CD4-positive, alpha-beta T cell (primary cell): Measurements from ENCODE around the gene ANGPTL2. TPM values are rescaled to one million over a fixed set of nuclear protein-coding genes. Genes with fewer than 3 reads are reported as not detected.

Source experiments
- ATAC-seq: fragments of 200-7000 bp; cut with Tn5 transposase; one replicate; pipeline ENCODE4 v1.10.0; 2022; ENCODE audit warnings: mild to moderate bottlenecking; ENCODE audit not compliant: poor library complexity
- CTCF ChIA-PET: fragments of 350-600 bp; sonication (Branson Sonifier 250); formaldehyde crosslinking; loops from one replicate; lab custom pipeline; 2021; ENCODE audit warnings: antibody characterized with exemption, inconsistent platforms; lab: Charles Lee
- POLR2A ChIA-PET: fragments of 350-600 bp; sonication (Branson Sonifier 250); formaldehyde crosslinking; loops from one replicate; lab custom pipeline; 2021; ENCODE audit warnings: antibody characterized with exemption, inconsistent platforms; lab: Charles Lee
- DNase-seq, 14 experiments: peaks; one replicate each; pipeline ENCODE4 v3.0.0-alpha.2; 2013 to 2020; ENCODE audit warnings: mixed read lengths in 2 of 14
- H3K27ac ChIP-seq, 2 donors: one replicate each; pipeline versions ENCODE4 v1.5.1 to v1.7.0; 2013; ENCODE audit warnings: low read length in 2 of 2, low read depth in 1 of 2, mild to moderate bottlenecking in 1 of 2
- H3K27me3 ChIP-seq, 2 experiments: 1 replicate in 1 of 2; 2 replicates in 1 of 2; pipeline versions ENCODE4 v1.6.1 to v1.7.0; 2013; ENCODE audit warnings: low read length in 2 of 2, control low read depth in 1 of 2, mild to moderate bottlenecking in 1 of 2, moderate library complexity in 1 of 2; ENCODE audit not compliant: insufficient read depth in 2 of 2, control insufficient read depth in 1 of 2
- H3K36me3 ChIP-seq: one replicate; pipeline ENCODE4 v1.6.1; 2013; ENCODE audit warnings: low read length, control low read depth; ENCODE audit not compliant: insufficient read depth
- H3K4me1 ChIP-seq: one replicate; pipeline ENCODE4 v1.6.1; 2013; ENCODE audit warnings: low read length, control low read depth; ENCODE audit not compliant: insufficient read depth
- H3K4me3 ChIP-seq: one replicate; pipeline ENCODE4 v1.5.1; 2013; ENCODE audit warnings: mild to moderate bottlenecking, low read length, moderate library complexity
- H3K9me3 ChIP-seq, 2 experiments: 1 replicate in 1 of 2; 2 replicates in 1 of 2; pipeline versions ENCODE4 v1.6.1 to v1.7.0; 2013; ENCODE audit warnings: low read length in 2 of 2, mild to moderate bottlenecking in 2 of 2, control low read depth in 1 of 2, moderate library complexity in 1 of 2; ENCODE audit not compliant: control insufficient read depth in 1 of 2, insufficient read depth in 1 of 2
- H3K27ac Mint-ChIP-seq: one replicate; pipeline ENCODE4 v1.8.0; 2020; ENCODE audit warnings: mixed read lengths
- H3K27me3 Mint-ChIP-seq: one replicate; pipeline ENCODE4 v1.8.0; 2021; ENCODE audit warnings: mixed read lengths
- H3K36me3 Mint-ChIP-seq: one replicate; pipeline ENCODE4 v1.8.0; 2021; ENCODE audit warnings: low read depth, mixed read lengths
- H3K4me1 Mint-ChIP-seq: one replicate; pipeline ENCODE4 v1.8.0; 2021; ENCODE audit warnings: low read depth, mixed read lengths
- H3K4me3 Mint-ChIP-seq: one replicate; pipeline ENCODE4 v1.8.0; 2020; ENCODE audit warnings: mild to moderate bottlenecking, mixed read lengths
- H3K9me3 Mint-ChIP-seq: one replicate; pipeline ENCODE4 v1.8.0; 2020; ENCODE audit warnings: mixed read lengths
- intact Hi-C, 2 experiments: fragments of 100-400 bp; cut with DNase I in 1 of 2; cut with micrococcal nuclease in 1 of 2; formaldehyde crosslinking; loops; one replicate each; pipeline versions ENCODE4 v1.15.1 to v1.9.0; 2023 to 2025; cut with DNase I, micrococcal nuclease
- total RNA-seq, 174 experiments: library from RNA in 2 of 174; stranded (reverse) in 2 of 174; gene quantifications; one replicate each; pipeline ENCODE4 v1.2.3 and lab custom pipeline; 2021 to 2026
- TF ChIP-seq, protein P1 (sequence below): fragments of 200-600 bp; IDR thresholded peaks from one replicate; pipeline ENCODE4 v1.8.0; 2022; ENCODE audit warnings: antibody characterized with exemption, mild to moderate bottlenecking

Gene ANGPTL2
- total RNA-seq, 2 experiments from 2014 or later = not detected

DNA sequence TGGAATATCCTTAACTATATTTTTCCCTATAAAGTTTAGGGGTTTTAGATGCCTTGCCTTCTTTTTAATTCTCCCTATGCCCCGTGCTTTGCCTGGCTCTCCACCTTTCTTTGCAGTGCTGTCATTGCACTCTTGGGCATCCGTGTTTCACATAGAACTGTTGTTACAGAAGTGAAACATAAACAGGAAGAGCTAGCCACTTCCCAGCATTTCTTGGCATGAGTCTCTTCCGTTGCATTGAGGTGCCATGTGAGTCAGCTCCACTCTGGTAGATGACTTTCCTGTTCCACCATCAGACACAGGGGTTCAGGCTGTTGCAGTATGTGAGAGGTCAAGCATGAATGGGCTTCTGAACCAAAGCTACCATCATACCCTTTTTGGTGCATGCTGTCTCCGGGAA, 73.4 kb downstream of the ANGPTL2 start:
- Histone ChIP-seq H3K9me3 (no peaks in the 10 kb centered on the region), H3K27ac (no peak overlapping the region), H3K36me3 (no peaks in the 10 kb centered on the region), H3K27me3 (no peaks in the 10 kb centered on the region), H3K4me3 (peak overlapping the region; percentile 0), H3K4me1 (peaks cover 21% of the 10 kb centered on the region)
- Mint-ChIP-seq H3K27ac (no peak overlapping the region), H3K4me3 (peak overlapping the region; percentile 15), H3K27me3 (no peaks in the 10 kb centered on the region), H3K36me3 (no peaks in the 10 kb centered on the region), H3K9me3 (no peaks in the 10 kb centered on the region), H3K4me1 (peaks cover 24% of the 10 kb centered on the region)
- TF ChIP-seq, protein P1, sequence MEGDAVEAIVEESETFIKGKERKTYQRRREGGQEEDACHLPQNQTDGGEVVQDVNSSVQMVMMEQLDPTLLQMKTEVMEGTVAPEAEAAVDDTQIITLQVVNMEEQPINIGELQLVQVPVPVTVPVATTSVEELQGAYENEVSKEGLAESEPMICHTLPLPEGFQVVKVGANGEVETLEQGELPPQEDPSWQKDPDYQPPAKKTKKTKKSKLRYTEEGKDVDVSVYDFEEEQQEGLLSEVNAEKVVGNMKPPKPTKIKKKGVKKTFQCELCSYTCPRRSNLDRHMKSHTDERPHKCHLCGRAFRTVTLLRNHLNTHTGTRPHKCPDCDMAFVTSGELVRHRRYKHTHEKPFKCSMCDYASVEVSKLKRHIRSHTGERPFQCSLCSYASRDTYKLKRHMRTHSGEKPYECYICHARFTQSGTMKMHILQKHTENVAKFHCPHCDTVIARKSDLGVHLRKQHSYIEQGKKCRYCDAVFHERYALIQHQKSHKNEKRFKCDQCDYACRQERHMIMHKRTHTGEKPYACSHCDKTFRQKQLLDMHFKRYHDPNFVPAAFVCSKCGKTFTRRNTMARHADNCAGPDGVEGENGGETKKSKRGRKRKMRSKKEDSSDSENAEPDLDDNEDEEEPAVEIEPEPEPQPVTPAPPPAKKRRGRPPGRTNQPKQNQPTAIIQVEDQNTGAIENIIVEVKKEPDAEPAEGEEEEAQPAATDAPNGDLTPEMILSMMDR = peak; percentile 4
- ChIA-PET POLR2A (interaction anchor here (0.6 to 1.2 kb wide), 3 partner anchors 12 to 1435 kb away, joined by 3 to 5 read pairs (median 3); no protein-coding TSS in a partner anchor), CTCF (interaction anchor here (1.3 kb wide), 1 partner anchor 108 kb away, joined by 5 read pairs; no protein-coding TSS in a partner anchor)
- intact Hi-C loops = loop anchor here in 1 of 2 experiments (5.0 kb wide), 1 partner anchor 62 kb away; no protein-coding TSS in a partner anchor
- ATAC-seq (peak; percentile 73), DNase-seq (peak in 7 of 14 experiments; percentile 7 to 74 (median 44))

DNA sequence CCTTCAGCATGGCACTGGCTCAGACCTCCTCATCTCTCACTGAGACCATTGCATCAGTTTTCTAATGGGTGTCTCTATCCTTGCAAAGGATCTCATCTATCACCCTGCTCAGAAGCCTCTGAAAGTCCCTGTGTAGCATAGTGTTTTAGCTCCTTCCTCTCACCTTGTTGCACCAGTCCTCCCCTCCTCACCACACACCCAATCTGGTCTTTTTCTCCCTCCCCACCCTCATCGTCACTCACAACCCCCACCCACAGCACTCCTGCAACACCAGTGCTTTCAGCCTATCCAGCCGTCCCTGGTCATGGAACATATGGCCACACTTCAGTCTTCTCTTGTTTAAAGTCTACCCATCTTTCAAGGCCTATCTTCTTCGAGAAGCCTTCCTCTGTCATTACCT, 74.5 kb downstream of the ANGPTL2 start:
- H3K27me3 Mint-ChIP-seq = no peaks in the 10 kb centered on the region
- Histone ChIP-seq H3K27me3 (no peaks in the 10 kb centered on the region), H3K4me3 (no peak overlapping the region), H3K27ac (no peak overlapping the region), H3K9me3 (no peaks in the 10 kb centered on the region), H3K4me1 (peaks cover 21% of the 10 kb centered on the region), H3K36me3 (no peaks in the 10 kb centered on the region)
- no peak for ATAC-seq
- CTCF ChIA-PET = interaction anchor here (1.3 kb wide), 1 partner anchor 107 kb away, joined by 5 read pairs; no protein-coding TSS in a partner anchor
- H3K9me3 Mint-ChIP-seq = no peaks in the 10 kb centered on the region
- no peak for DNase-seq
- POLR2A ChIA-PET = no interaction called here
- no peak overlapping the region for H3K4me3 Mint-ChIP-seq
- intact Hi-C loops = loop anchor here in 1 of 2 experiments (5.0 kb wide), 1 partner anchor 61 kb away; no protein-coding TSS in a partner anchor
- TF ChIP-seq, protein P1 = no peak
- peaks cover 24% of the 10 kb centered on the region for H3K4me1 Mint-ChIP-seq
- no peak overlapping the region for H3K27ac Mint-ChIP-seq
- no peaks in the 10 kb centered on the region for H3K36me3 Mint-ChIP-seq

DNA sequence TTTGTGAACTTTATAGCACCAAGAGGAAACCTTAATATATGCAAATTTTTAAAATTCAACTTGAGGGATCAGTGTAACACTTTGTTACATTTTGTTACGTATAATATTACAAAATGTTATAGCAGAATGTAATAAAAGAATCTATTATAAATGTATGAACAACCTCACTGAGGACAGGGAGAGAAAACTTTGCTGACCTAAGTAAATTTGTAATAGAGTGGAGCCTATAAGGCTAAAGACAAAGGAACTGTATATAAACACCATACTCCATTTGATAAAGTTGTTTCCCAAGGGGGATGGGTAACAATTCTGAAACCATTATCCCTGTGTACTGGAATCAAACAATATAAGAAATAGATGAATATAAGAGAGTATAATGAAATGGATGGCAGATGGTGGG, 77.3 kb downstream of the ANGPTL2 start:
- no peak overlapping the region for H3K4me3 Mint-ChIP-seq
- Histone ChIP-seq H3K27ac (no peak overlapping the region), H3K36me3 (no peaks in the 10 kb centered on the region), H3K4me3 (no peak overlapping the region), H3K27me3 (no peaks in the 10 kb centered on the region), H3K9me3 (no peaks in the 10 kb centered on the region), H3K4me1 (peaks cover 21% of the 10 kb centered on the region)
- no peaks in the 10 kb centered on the region for H3K9me3 Mint-ChIP-seq
- intact Hi-C loops = loop anchor here in 1 of 2 experiments (5.0 kb wide), 1 partner anchor 58 kb away; no protein-coding TSS in a partner anchor
- no peaks in the 10 kb centered on the region for H3K36me3 Mint-ChIP-seq
- ATAC-seq (no peak), DNase-seq (no peak)
- H3K27me3 Mint-ChIP-seq = no peaks in the 10 kb centered on the region
- TF ChIP-seq, protein P1 = no peak
- ChIA-PET CTCF (no interaction called here), POLR2A (no interaction called here)
- H3K27ac Mint-ChIP-seq = no peak overlapping the region
- peaks cover 23% of the 10 kb centered on the region for H3K4me1 Mint-ChIP-seq
